Measurements from ENCODE around the gene BRD3OS.

The BRD3OS gene

GRCh38 chr9:134024214-134024792, 978 bp upstream of the BRD3OS start:
- Histone ChIP-seq H3K4me2 (ENCODE audit: low read length) (peak overlapping the region; percentile 97), H3K27me3 (ENCODE audit: low read depth, low read length) (no peaks in the 10 kb centered on the region), H3K4me3 (ENCODE audit: low read length) (peak overlapping the region; percentile 100), H3K79me2 (ENCODE audit: low read length) (no peaks in the 10 kb centered on the region), H3K36me3 (replicated peaks; ENCODE audit: low read depth, low read length) (no peaks in the 10 kb centered on the region), H3K4me1 (ENCODE audit: low read length) (peaks cover 6% of the 10 kb centered on the region), H3K27ac (ENCODE audit: low read length) (no peak overlapping the region), H3K9ac (ENCODE audit: low read length) (no peak overlapping the region), H3K9me3 (ENCODE audit: insufficient read depth, low read length) (no peaks in the 10 kb centered on the region), H2AFZ (ENCODE audit: low read depth, low read length) (peak overlapping the region; percentile 62; the same call in 1 of the 2 replicates), H4K20me1 (ENCODE audit: insufficient read depth, low read length) (0 out of 2 replicates have a peak, but pooled peaks cover 2% of the 10 kb centered on the region)
- TF ChIP-seq CTCF (IDR thresholded peaks at IDR 0.05; ENCODE audit: low read depth, low read length): no peak
- no peak for TF ChIP-seq EZH2phosphoT487 (IDR thresholded peaks at IDR 0.05; ENCODE audit: low read depth)

GRCh38 chr9:134025606-134026541, 593 bp downstream of the BRD3OS start:
- Histone ChIP-seq H3K36me3 (replicated peaks; ENCODE audit: low read depth, low read length) (no peaks in the 10 kb centered on the region), H3K27me3 (ENCODE audit: low read depth, low read length) (no peaks in the 10 kb centered on the region), H3K9me3 (ENCODE audit: insufficient read depth, low read length) (no peaks in the 10 kb centered on the region), H3K4me2 (ENCODE audit: low read length) (peak overlapping the region; percentile 97), H3K4me3 (ENCODE audit: low read length) (peak overlapping the region; percentile 100), H3K27ac (ENCODE audit: low read length) (peak overlapping the region; percentile 41), H4K20me1 (ENCODE audit: insufficient read depth, low read length) (0 out of 2 replicates have a peak, but pooled peaks cover 2% of the 10 kb centered on the region), H3K9ac (ENCODE audit: low read length) (peak overlapping the region; percentile 82), H2AFZ (ENCODE audit: low read depth, low read length) (peak overlapping the region; percentile 52), H3K79me2 (ENCODE audit: low read length) (no peaks in the 10 kb centered on the region), H3K4me1 (ENCODE audit: low read length) (peaks cover 6% of the 10 kb centered on the region)
- no peak for TF ChIP-seq EZH2phosphoT487 (IDR thresholded peaks at IDR 0.05; ENCODE audit: low read depth)
- peak; percentile 31 for TF ChIP-seq CTCF (IDR thresholded peaks at IDR 0.05; ENCODE audit: low read depth, low read length)

GRCh38 chr9:134026581-134026980, 1.3 kb downstream of the BRD3OS start:
- no peak overlapping the region for H3K9ac ChIP-seq (ENCODE audit: low read length)
- H4K20me1 ChIP-seq (ENCODE audit: insufficient read depth, low read length): 0 out of 2 replicates have a peak, but pooled peaks cover 2% of the 10 kb centered on the region

More at GRCh38 chr9:134026581-134026980, 1.3 kb downstream of the BRD3OS start:
- no peak overlapping the region for H2AFZ ChIP-seq (ENCODE audit: low read depth, low read length)
- H3K9me3 ChIP-seq (ENCODE audit: insufficient read depth, low read length): no peaks in the 10 kb centered on the region
- H3K27me3 ChIP-seq (ENCODE audit: low read depth, low read length): no peaks in the 10 kb centered on the region
- H3K4me1 ChIP-seq (ENCODE audit: low read length): peaks cover 6% of the 10 kb centered on the region
- peak overlapping the region; percentile 97 for H3K4me2 ChIP-seq (ENCODE audit: low read length)
- no peaks in the 10 kb centered on the region for H3K79me2 ChIP-seq (ENCODE audit: low read length)
- no peak for TF ChIP-seq EZH2phosphoT487 (IDR thresholded peaks at IDR 0.05; ENCODE audit: low read depth)
- TF ChIP-seq CTCF (IDR thresholded peaks at IDR 0.05; ENCODE audit: low read depth, low read length): no peak
- H3K4me3 ChIP-seq (ENCODE audit: low read length): peak overlapping the region; percentile 100
- no peaks in the 10 kb centered on the region for H3K36me3 ChIP-seq (replicated peaks; ENCODE audit: low read depth, low read length)
- H3K27ac ChIP-seq (ENCODE audit: low read length): no peak overlapping the region

All from OCI-LY3 (cell line).